ENCODE results near the gene BTRC. TPM values are rescaled to one million over a fixed set of nuclear protein-coding genes. Genes with fewer than 3 reads are reported as not detected.

The BTRC gene
- polyA plus RNA-seq, 3 donors from 2014 or later, result 3.7 to 9.0 (median 7.4) TPM

GRCh38 chr10:101562231-101562630, 208.3 kb downstream of the BTRC start:
- Mint-ChIP-seq H3K36me3 (peaks cover 0 to under 1% (median 0%) of the 10 kb centered on the region in 3 donors), H3K4me3 (peak overlapping the region in 1 of 5 donors; percentile 33), H3K4me1 (peaks cover 23 to 29% of the 10 kb centered on the region in 2 donors), H3K27me3 (ENCODE audit: low read depth in 3 of 3) (peaks cover 14 to 17% (median 14%) of the 10 kb centered on the region in 3 donors), H3K9me3 (no peaks in the 10 kb centered on the region), H3K27ac (no peak overlapping the region)
- DNase-seq, result no peak

- Mint-ChIP-seq H3K36me3 (peaks cover 0 to 3% (median 0%) of the 10 kb centered on the region in 3 donors), H3K27me3 (ENCODE audit: low read depth in 3 of 3) (peaks cover 12 to 23% (median 16%) of the 10 kb centered on the region in 3 donors), H3K4me3 (no peak overlapping the region), H3K9me3 (no peaks in the 10 kb centered on the region), H3K4me1 (peaks cover 18 to 22% of the 10 kb centered on the region in 2 donors), H3K27ac (no peak overlapping the region)
- no peak for DNase-seq
Measured at GRCh38 chr10:101563007-101563406, 209.0 kb downstream of the BTRC start.

GRCh38 chr10:101563497-101564040, 209.6 kb downstream of the BTRC start:
- Mint-ChIP-seq H3K4me1 (peaks cover 13 to 16% of the 10 kb centered on the region in 2 donors), H3K27me3 (ENCODE audit: low read depth in 3 of 3) (peaks cover 11 to 29% (median 18%) of the 10 kb centered on the region in 3 donors), H3K36me3 (peaks cover 0 to 3% (median 0%) of the 10 kb centered on the region in 3 donors), H3K4me3 (no peak overlapping the region), H3K27ac (no peak overlapping the region), H3K9me3 (no peaks in the 10 kb centered on the region)
- DNase-seq, result no peak

- DNase-seq, result no peak
- Mint-ChIP-seq H3K36me3 (peaks cover 0 to 3% (median 0%) of the 10 kb centered on the region in 3 donors), H3K4me1 (peaks cover 9 to 10% of the 10 kb centered on the region in 2 donors)
Measured at GRCh38 chr10:101564490-101564991, 210.6 kb downstream of the BTRC start.

GRCh38 chr10:101565370-101565900, 211.5 kb downstream of the BTRC start:
- no peak for DNase-seq
- peaks cover 9 to 12% of the 10 kb centered on the region in 2 donors for H3K4me1 Mint-ChIP-seq
- H3K9me3 Mint-ChIP-seq, result no peaks in the 10 kb centered on the region
- H3K27me3 Mint-ChIP-seq (ENCODE audit: low read depth in 3 of 3), result peaks cover 12 to 35% (median 15%) of the 10 kb centered on the region in 3 donors
- no peak overlapping the region for H3K27ac Mint-ChIP-seq
- H3K36me3 Mint-ChIP-seq, result peaks cover 0 to 3% (median 0%) of the 10 kb centered on the region in 3 donors
- H3K4me3 Mint-ChIP-seq, result no peak overlapping the region

More at GRCh38 chr10:101564490-101564991, 210.6 kb downstream of the BTRC start:
- Mint-ChIP-seq H3K4me3 (no peak overlapping the region), H3K27me3 (ENCODE audit: low read depth in 3 of 3) (peaks cover 14 to 35% (median 15%) of the 10 kb centered on the region in 3 donors), H3K27ac (no peak overlapping the region), H3K9me3 (no peaks in the 10 kb centered on the region)

GRCh38 chr10:101565936-101566332, 212.0 kb downstream of the BTRC start:
- Mint-ChIP-seq H3K4me1 (peaks cover 9 to 13% of the 10 kb centered on the region in 2 donors), H3K36me3 (peaks cover 0 to 3% (median 0%) of the 10 kb centered on the region in 3 donors), H3K27ac (no peak overlapping the region), H3K27me3 (ENCODE audit: low read depth in 3 of 3) (peaks cover 13 to 34% (median 15%) of the 10 kb centered on the region in 3 donors), H3K4me3 (no peak overlapping the region), H3K9me3 (no peaks in the 10 kb centered on the region)
- no peak for DNase-seq

GRCh38 chr10:101566333-101567164, 212.6 kb downstream of the BTRC start:
- Mint-ChIP-seq H3K36me3 (peaks cover 0 to 3% (median 0%) of the 10 kb centered on the region in 3 donors), H3K9me3 (no peaks in the 10 kb centered on the region), H3K4me1 (peaks cover 9 to 15% of the 10 kb centered on the region in 2 donors), H3K4me3 (peak overlapping the region in 1 of 5 donors; percentile 27), H3K27me3 (ENCODE audit: low read depth in 3 of 3) (peaks cover 15 to 34% (median 15%) of the 10 kb centered on the region in 3 donors), H3K27ac (no peak overlapping the region)
- no peak for DNase-seq

- Mint-ChIP-seq H3K4me3 (peak overlapping the region in 3 of 5 donors; percentile 10 to 52 (median 26)), H3K9me3 (no peaks in the 10 kb centered on the region), H3K27me3 (ENCODE audit: low read depth in 3 of 3) (peaks cover 15 to 29% (median 15%) of the 10 kb centered on the region in 3 donors), H3K36me3 (peaks cover 0 to 3% (median 0%) of the 10 kb centered on the region in 3 donors), H3K27ac (peak overlapping the region in 1 of 6 donors; percentile 15), H3K4me1 (peaks cover 9 to 12% of the 10 kb centered on the region in 2 donors)
- DNase-seq, result no peak
Measured at GRCh38 chr10:101567165-101568006, 213.4 kb downstream of the BTRC start.

GRCh38 chr10:101568054-101568745, 214.2 kb downstream of the BTRC start:
- Mint-ChIP-seq H3K27ac (no peak overlapping the region), H3K4me1 (peaks cover 9 to 12% of the 10 kb centered on the region in 2 donors), H3K27me3 (ENCODE audit: low read depth in 3 of 3) (peaks cover 15 to 27% (median 15%) of the 10 kb centered on the region in 3 donors), H3K9me3 (no peaks in the 10 kb centered on the region), H3K36me3 (peaks cover 0 to 3% (median 0%) of the 10 kb centered on the region in 3 donors), H3K4me3 (peak overlapping the region in 2 of 5 donors; percentile 21 to 51)
- no peak for DNase-seq

- Mint-ChIP-seq H3K4me1 (peaks cover 9 to 12% of the 10 kb centered on the region in 2 donors), H3K36me3 (peaks cover 0 to 3% (median 0%) of the 10 kb centered on the region in 3 donors), H3K27me3 (ENCODE audit: low read depth in 3 of 3) (peaks cover 12 to 27% (median 15%) of the 10 kb centered on the region in 3 donors), H3K4me3 (peak overlapping the region; percentile 29 to 75 (median 44)), H3K9me3 (no peaks in the 10 kb centered on the region), H3K27ac (no peak overlapping the region)
- no peak for DNase-seq
Measured at GRCh38 chr10:101569323-101569621, 215.3 kb downstream of the BTRC start.

GRCh38 chr10:101569622-101570427, 215.9 kb downstream of the BTRC start:
- Mint-ChIP-seq H3K36me3 (peaks cover 0 to 3% (median 0%) of the 10 kb centered on the region in 3 donors), H3K9me3 (no peaks in the 10 kb centered on the region), H3K27ac (no peak overlapping the region), H3K27me3 (ENCODE audit: low read depth in 3 of 3) (peaks cover 12 to 27% (median 15%) of the 10 kb centered on the region in 3 donors), H3K4me1 (peaks cover 9 to 12% of the 10 kb centered on the region in 2 donors), H3K4me3 (peak overlapping the region; percentile 53 to 75 (median 59))
- peak; percentile 77 to 82 (median 77) for DNase-seq

All from immature natural killer cell (primary cell).